ENCODE results near the gene H1-8.
A peak's percentile ranks its signal among the peaks of the same experiment; 100 is the strongest.
"Not testable (repeated sequence)": the region's sequence is repeated elsewhere in the genome, so short reads cannot be mapped to it uniquely, and the experiment has no call there.

The H1-8 gene

DNA sequence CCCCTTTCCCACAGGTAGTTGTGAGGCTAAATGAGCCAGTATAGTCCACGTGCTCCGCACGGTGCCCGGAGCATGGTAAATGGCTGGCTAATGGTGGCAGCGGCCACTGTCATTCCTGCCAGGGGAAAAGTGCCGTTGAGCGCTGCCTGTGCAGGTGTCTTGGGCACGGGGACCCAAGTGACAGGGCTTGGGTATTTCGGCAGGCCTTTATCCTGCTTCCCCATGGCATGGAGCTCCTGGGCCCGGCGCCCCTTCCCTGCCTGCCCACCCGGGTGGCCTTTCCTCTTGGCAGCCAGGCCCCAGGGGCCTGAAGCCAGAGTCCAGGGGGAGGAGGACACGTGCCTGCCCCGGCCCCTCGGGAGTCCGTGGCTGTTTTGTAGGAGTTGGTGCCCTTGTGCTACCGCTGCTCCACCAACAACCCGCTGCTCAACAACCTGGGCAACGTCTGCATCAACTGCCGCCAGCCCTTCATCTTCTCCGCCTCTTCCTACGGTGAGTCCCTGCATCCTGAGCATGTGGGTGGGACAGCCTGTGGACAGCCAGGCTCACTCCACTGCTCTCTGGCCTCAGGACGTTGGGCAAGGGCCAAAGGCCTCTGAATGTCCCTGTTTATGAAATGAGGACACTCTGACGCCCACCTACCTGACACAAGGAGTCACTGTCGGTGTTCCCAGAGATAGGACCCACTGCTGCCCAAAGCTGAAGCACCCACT, 27.7 kb upstream of the H1-8 start:
- DNase-seq: not testable (repeated sequence)

- not testable (repeated sequence) for DNase-seq
Observed at GRCh38 chr3:129515821-129516432, 27.0 kb upstream of the H1-8 start.

DNA sequence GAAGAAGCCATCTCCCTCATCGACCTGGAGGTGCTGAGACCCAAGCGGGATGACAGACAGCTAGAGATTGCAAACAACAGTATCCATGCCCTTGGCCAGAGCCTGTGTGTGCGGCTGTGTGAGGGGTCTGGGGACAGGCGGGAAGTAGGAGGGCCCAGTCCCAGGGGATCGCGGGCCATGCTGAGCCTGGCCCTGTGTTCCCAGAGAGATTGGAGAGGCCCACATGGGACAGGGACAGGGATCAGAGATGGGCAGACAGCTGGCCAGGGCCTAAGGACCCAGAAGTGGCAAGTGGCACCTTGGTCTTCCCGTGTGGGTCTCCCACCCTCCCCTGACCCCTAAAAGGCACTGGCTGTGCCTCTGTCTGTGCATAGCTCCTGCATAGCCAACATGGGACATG, 25.5 kb upstream of the H1-8 start:
- DNase-seq: no peak

- DNase-seq: no peak
Observed at GRCh38 chr3:129518038-129518561, 24.9 kb upstream of the H1-8 start.

- no peak for DNase-seq
Observed at GRCh38 chr3:129518581-129518980, 24.4 kb upstream of the H1-8 start.

- DNase-seq: no peak
Observed at GRCh38 chr3:129519449-129519848, 23.5 kb upstream of the H1-8 start.

DNA sequence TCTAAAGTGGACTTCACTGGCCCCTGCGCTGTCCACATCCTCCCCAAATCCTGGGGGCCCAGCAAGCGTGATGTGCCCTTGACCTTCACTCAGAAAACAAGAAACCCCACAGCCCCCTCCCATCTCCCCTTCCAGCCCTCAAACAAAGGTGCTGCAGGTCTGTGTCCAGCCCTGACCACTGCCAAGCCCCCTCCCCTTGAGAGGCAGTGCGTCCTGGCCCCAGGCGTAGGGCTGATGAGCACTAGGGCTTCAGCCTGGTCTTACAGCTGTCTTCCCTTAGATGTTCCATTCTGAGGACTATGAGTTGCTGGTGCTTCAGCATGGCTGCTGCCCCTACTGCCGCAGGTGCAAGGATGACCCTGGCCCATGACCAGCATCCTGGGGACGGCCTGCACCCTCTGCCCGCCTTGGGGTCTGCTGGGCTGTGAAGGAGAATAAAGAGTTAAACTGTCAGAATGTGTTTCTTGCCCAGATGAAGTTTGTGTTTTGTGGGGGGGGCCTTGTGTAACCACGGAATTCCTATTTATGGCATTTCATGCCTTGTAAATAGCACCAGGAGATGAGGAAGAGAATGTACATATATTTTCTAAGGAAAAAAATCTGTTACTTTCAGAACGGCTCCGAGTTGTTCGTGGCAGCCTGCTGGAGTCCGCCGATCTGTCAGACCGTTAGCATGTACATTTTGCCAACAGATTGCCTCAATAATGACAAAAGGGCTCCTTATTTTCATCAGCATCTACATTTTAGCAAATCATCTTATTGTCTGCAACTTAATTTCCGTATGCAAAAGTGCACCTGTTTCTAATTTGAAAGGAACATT, 22.9 kb upstream of the H1-8 start:
- no peak for DNase-seq

DNA sequence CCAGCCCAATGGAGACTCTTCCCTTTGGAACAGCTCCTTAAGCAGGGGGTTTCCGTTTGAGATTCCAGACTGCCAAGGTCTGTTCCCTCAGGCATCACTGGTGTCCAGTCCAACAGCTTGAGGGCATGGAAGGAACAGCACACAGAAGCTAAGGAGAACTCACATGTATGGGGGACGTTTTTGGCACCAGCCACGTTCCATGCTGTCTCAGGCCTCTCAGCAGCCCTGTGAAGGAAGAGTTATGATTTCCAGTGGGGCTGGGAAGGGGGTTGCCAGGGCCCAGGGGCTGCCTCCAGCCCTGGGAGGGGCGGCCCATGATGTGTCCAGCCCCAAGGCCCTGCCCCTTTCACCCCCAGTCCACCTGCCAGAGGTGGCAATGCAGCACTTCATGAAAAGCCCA, 22.0 kb upstream of the H1-8 start:
- no peak for DNase-seq

GRCh38 chr3:129521611-129522010, 21.4 kb upstream of the H1-8 start:
- DNase-seq: no peak

DNA sequence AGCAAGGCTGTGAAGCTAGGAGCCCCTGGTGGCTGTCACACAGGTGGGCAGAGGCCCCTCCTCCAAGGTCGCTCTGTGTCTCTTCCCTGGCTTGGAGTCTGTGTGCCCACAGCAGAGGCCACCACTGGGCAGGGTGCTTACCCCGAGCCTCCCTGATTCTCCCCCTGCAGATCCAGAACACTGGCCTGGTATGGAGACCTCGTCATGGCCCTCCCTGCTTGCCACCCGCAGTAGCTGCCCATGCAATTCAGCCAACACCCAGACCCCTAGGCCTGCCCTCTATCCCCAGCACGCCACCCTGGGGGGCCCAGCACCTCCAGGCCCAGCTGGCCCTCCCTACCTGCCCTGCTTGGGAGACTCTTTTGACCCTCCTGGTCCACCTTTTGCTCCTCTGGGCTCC, 20.0 kb upstream of the H1-8 start:
- DNase-seq: no peak

GRCh38 chr3:129524081-129524480, 18.9 kb upstream of the H1-8 start:
- DNase-seq: no peak

GRCh38 chr3:129525341-129525968, 17.5 kb upstream of the H1-8 start:
- no peak for DNase-seq

DNA sequence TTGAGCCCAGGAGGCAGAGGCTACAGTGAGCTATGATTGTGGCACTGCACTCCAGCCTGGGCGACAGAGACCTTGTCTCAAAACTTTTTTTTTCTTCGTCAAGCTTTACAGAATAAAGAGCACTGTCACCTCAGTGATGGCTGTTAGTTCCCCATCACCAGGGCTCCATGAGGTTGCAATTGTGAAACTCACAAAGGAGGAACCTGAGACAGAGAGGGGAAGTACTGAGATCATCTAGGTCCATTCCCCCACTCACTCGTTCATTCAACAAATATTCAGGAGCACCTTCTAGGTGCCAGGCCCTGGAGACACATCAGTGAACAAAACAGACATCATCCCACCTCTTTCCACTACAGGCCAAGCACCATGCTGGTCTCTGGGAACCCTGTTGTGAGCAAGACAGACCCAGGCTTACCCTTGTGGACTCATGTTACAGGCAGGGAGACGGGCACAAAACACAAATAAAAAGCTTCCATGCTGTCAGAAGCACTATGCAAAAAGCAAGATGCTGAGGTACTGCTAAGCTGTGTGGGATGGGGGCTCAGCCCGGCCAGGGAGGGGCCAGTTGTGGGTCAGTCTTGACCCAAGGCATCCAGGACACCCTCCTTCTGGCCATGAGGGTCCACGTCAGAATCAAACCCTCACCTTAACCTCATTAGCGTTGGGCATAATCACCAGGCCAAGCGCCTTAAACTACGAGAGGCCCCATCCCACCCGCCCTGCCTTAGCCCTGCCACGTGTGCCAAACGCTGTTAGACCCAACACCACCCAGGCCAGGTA, 16.7 kb upstream of the H1-8 start:
- peak; percentile 22 for DNase-seq

DNA sequence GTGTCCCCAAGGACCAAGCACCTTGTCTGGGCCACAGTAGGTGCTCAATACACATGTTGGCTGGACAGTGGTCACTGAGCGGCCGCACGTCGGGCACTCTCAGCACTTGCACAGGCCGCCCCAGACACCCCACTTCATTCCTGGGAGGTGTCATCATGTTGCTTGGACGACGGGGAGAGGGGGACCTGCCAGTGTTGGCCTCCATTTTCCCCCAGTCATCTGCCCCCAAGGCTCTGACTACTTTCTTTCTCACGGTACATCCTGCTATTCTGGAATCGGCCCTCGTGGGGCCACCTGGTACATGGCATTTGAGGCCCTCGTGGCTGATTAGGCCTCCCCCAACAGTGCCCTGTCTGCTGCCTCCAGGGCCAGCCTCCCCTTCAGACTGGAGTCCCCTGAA, 15.7 kb upstream of the H1-8 start:
- no peak for DNase-seq

DNA sequence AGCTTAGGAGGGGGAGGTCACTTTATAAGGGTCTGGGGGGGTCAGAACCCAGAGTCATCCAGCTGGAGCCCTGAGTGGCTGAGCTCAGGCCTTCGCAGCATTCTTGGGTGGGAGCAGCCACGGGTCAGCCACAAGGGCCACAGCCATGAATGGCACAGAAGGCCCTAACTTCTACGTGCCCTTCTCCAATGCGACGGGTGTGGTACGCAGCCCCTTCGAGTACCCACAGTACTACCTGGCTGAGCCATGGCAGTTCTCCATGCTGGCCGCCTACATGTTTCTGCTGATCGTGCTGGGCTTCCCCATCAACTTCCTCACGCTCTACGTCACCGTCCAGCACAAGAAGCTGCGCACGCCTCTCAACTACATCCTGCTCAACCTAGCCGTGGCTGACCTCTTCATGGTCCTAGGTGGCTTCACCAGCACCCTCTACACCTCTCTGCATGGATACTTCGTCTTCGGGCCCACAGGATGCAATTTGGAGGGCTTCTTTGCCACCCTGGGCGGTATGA, 14.3 kb upstream of the H1-8 start, which contains the start of gene RHO:
Gene RHO (plus strand): TSS at position 51 of the 512 bp plus-strand sequence. CDS start 95 bp downstream, at position 146.
- DNase-seq: no peak

DNA sequence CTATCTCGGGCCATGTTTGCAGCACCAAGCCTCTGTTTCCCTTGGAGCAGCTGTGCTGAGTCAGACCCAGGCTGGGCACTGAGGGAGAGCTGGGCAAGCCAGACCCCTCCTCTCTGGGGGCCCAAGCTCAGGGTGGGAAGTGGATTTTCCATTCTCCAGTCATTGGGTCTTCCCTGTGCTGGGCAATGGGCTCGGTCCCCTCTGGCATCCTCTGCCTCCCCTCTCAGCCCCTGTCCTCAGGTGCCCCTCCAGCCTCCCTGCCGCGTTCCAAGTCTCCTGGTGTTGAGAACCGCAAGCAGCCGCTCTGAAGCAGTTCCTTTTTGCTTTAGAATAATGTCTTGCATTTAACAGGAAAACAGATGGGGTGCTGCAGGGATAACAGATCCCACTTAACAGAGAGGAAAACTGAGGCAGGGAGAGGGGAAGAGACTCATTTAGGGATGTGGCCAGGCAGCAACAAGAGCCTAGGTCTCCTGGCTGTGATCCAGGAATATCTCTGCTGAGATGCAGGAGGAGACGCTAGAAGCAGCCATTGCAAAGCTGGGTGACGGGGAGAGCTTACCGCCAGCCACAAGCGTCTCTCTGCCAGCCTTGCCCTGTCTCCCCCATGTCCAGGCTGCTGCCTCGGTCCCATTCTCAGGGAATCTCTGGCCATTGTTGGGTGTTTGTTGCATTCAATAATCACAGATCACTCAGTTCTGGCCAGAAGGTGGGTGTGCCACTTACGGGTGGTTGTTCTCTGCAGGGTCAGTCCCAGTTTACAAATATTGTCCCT, 13.4 kb upstream of the H1-8 start:
- DNase-seq: no peak

DNA sequence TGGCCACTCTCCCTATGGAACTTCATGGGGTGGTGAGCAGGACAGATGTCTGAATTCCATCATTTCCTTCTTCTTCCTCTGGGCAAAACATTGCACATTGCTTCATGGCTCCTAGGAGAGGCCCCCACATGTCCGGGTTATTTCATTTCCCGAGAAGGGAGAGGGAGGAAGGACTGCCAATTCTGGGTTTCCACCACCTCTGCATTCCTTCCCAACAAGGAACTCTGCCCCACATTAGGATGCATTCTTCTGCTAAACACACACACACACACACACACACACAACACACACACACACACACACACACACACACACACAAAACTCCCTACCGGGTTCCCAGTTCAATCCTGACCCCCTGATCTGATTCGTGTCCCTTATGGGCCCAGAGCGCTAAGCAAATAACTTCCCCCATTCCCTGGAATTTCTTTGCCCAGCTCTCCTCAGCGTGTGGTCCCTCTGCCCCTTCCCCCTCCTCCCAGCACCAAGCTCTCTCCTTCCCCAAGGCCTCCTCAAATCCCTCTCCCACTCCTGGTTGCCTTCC, 12.7 kb upstream of the H1-8 start:
- DNase-seq: no peak

GRCh38 chr3:129530821-129531220, 12.2 kb upstream of the H1-8 start:
- DNase-seq: no peak

GRCh38 chr3:129531699-129532098, 11.3 kb upstream of the H1-8 start:
- DNase-seq: no peak

- no peak for DNase-seq
Observed at GRCh38 chr3:129532261-129532660, 10.7 kb upstream of the H1-8 start.

GRCh38 chr3:129533406-129533805, 9.6 kb upstream of the H1-8 start:
- no peak for DNase-seq

Measured in CD4-positive, alpha-beta T cell treated with Interleukin-17A for 1 hour (primary cell).